GM12875 (cell line): Measurements from ENCODE around the gene RASGRF2.
"Not testable (repeated sequence)": the region's sequence is repeated elsewhere in the genome, so short reads cannot be mapped to it uniquely, and the experiment has no call there.

ENCODE experiments used
- H3K4me3 ChIP-seq: one replicate; pipeline ENCODE4 v1.5.1; 2011; ENCODE audit warnings: low read depth, low read length, control low read depth
- CTCF ChIP-seq: IDR thresholded peaks from 2 replicates; pipeline ENCODE4 v1.5.1; 2011; ENCODE audit warnings: low read depth, mild to moderate bottlenecking, control low read depth, inconsistent platforms, low read length, moderate library complexity, borderline replicate concordance; ENCODE audit not compliant: insufficient read depth

The RASGRF2 gene

GRCh38 chr5:81269751-81270393 lies 309.7 kb downstream of the RASGRF2 start:
- H3K4me3 ChIP-seq: no peak overlapping the region
- TF ChIP-seq CTCF: no peak

GRCh38 chr5:81270394-81271027 lies 310.3 kb downstream of the RASGRF2 start:
- H3K4me3 ChIP-seq: not testable (repeated sequence)
